Prostate gland (tissue), 2 donors: ENCODE results near the gene TRPV6. TPM values are rescaled to one million over a fixed set of nuclear protein-coding genes. Genes with fewer than 3 reads are reported as not detected.

ENCODE experiments used
- DNase-seq: peaks from one replicate; pipeline ENCODE4 v3.0.0-alpha.2; 2019; ENCODE audit warnings: low spot score
- H3K27ac ChIP-seq, 2 donors: fragments of 200-600 bp; sonication (generic); 2 replicates each; pipeline ENCODE4 v1.5.1; 2017 to 2019
- H3K27me3 ChIP-seq: fragments of 200-600 bp; sonication (generic); replicated peaks from 2 replicates; pipeline ENCODE4 v1.5.1; 2019; ENCODE audit not compliant: insufficient read depth
- H3K36me3 ChIP-seq, 2 donors: fragments of 200-600 bp; sonication (generic); 1 replicate in 1 of 2; 2 replicates in 1 of 2; pipeline versions ENCODE4 v1.5.1 to v1.8.1; 2017 to 2019
- H3K4me1 ChIP-seq: fragments of 200-600 bp; sonication (generic); replicated peaks from 2 replicates; pipeline ENCODE4 v1.5.1; 2019
- H3K4me3 ChIP-seq, 2 donors: fragments of 200-600 bp; sonication (generic); 2 replicates each; pipeline ENCODE4 v1.5.1; 2017 to 2019
- H3K9me3 ChIP-seq: fragments of 200-600 bp; sonication (generic); 2 replicates; pipeline ENCODE4 v1.5.1; 2017
- POLR2A ChIP-seq: fragments of 450-650 bp; IDR thresholded peaks from one replicate; pipeline ENCODE4 v1.6.1; 2016; ENCODE audit warnings: antibody characterized with exemption, mild to moderate bottlenecking
- POLR2AphosphoS5 ChIP-seq: sonication (generic); formaldehyde crosslinking; IDR thresholded peaks from one replicate; pipeline ENCODE4 v1.6.1; 2017; ENCODE audit warnings: antibody characterized with exemption
- WGBS: methylation state at CpG from one replicate; pipeline ENCODE4 v1.1.5; 2018; 5-methylcytosine and 5-hydroxymethylcytosine counted together
- intact Hi-C: fragments of 100-400 bp; cut with DNase I; formaldehyde crosslinking; loops from one replicate; pipeline ENCODE4 v1.14.2; 2022
- total RNA-seq, 2 donors: library from RNA; depleted of rRNA; stranded (reverse); fragments of >200 nt; gene quantifications; one replicate each; pipeline ENCODE4 v1.1.0, GENCODE V29; 2016
- TF ChIP-seq, protein P1 (sequence below), 4 experiments: fragments of 200-600 bp in 2 of 4; fragments of 450-650 bp in 2 of 4; sonication (generic) in 2 of 4; IDR thresholded peaks; 1 replicate in 3 of 4; 2 replicates in 1 of 4; pipeline ENCODE4 v1.5.1; 2016 to 2019; ENCODE audit warnings: antibody characterized with exemption in 4 of 4, mild to moderate bottlenecking in 2 of 4, moderate library complexity in 2 of 4

Gene TRPV6
- total RNA-seq, 2 donors from 2014 or later: 47.0 to 82.0 TPM

GRCh38 chr7:142833174-142834048, 52.1 kb downstream of the TRPV6 start:
- intact Hi-C loops: no loop called here
- Histone ChIP-seq H3K9me3 (no peaks in the 10 kb centered on the region), H3K27me3 (no peaks in the 10 kb centered on the region), H3K36me3 (no peaks in the 10 kb centered on the region), H3K4me3 (no peak overlapping the region), H3K27ac (no peak overlapping the region), H3K4me1 (no peaks in the 10 kb centered on the region)
- TF ChIP-seq POLR2AphosphoS5: no peak
- TF ChIP-seq, protein P1, sequence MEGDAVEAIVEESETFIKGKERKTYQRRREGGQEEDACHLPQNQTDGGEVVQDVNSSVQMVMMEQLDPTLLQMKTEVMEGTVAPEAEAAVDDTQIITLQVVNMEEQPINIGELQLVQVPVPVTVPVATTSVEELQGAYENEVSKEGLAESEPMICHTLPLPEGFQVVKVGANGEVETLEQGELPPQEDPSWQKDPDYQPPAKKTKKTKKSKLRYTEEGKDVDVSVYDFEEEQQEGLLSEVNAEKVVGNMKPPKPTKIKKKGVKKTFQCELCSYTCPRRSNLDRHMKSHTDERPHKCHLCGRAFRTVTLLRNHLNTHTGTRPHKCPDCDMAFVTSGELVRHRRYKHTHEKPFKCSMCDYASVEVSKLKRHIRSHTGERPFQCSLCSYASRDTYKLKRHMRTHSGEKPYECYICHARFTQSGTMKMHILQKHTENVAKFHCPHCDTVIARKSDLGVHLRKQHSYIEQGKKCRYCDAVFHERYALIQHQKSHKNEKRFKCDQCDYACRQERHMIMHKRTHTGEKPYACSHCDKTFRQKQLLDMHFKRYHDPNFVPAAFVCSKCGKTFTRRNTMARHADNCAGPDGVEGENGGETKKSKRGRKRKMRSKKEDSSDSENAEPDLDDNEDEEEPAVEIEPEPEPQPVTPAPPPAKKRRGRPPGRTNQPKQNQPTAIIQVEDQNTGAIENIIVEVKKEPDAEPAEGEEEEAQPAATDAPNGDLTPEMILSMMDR (IDR thresholded peaks at IDR 0.05): no peak
- TF ChIP-seq POLR2A: no peak
- DNase-seq: no peak
- 70% methylated on average over 6 of the region's 6 CpGs for WGBS

- Histone ChIP-seq H3K27ac (no peak overlapping the region), H3K4me1 (no peaks in the 10 kb centered on the region), H3K36me3 (no peaks in the 10 kb centered on the region), H3K27me3 (no peaks in the 10 kb centered on the region), H3K4me3 (no peak overlapping the region), H3K9me3 (no peaks in the 10 kb centered on the region)
- DNase-seq: no peak
- WGBS: 83% methylated on average over 2 of the region's 2 CpGs
- no peak for TF ChIP-seq POLR2AphosphoS5
- TF ChIP-seq, protein P1 (IDR thresholded peaks at IDR 0.05): no peak
- TF ChIP-seq POLR2A: no peak
- intact Hi-C loops: no loop called here
Observed at GRCh38 chr7:142832417-142832816, 53.1 kb downstream of the TRPV6 start.

DNA sequence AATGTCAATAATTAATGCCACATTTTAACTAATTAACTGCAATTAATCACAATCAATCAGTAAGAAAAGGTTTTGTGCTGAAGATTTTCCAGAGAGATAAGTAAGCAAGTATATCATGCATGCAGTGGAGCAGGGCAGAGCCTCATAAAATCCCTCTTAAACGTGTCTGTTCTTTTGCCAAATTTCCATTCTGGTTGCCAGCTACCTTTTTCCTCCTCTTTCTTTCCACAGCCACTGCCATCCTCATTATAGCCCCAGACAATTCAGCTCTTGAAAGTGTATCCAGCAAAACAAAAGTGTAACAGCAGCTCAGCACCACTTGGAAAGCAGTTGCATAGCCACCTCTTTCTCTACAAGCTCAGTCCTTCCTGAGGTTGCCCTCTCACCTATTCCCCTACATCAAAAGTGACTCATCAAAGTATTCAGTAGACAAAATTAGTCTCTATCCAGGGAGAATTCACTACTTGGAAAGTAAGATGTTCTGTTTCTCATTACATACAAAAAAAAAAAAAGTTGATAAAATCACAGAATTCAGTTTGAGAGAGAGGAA, 57.5 kb downstream of the TRPV6 start:
- TF ChIP-seq POLR2AphosphoS5 (peak; percentile 39), POLR2A (no peak)
- TF ChIP-seq, protein P1 (IDR thresholded peaks at IDR 0.05): no peak
- intact Hi-C loops: no loop called here
- H3K36me3 ChIP-seq: no peaks in the 10 kb centered on the region
- H3K27ac ChIP-seq: no peak overlapping the region
- 3% methylated on average over 1 of the region's 1 CpG for WGBS
- no peaks in the 10 kb centered on the region for H3K27me3 ChIP-seq
- no peak overlapping the region for H3K4me3 ChIP-seq
- no peaks in the 10 kb centered on the region for H3K4me1 ChIP-seq
- DNase-seq: peak; percentile 33
- no peaks in the 10 kb centered on the region for H3K9me3 ChIP-seq

DNA sequence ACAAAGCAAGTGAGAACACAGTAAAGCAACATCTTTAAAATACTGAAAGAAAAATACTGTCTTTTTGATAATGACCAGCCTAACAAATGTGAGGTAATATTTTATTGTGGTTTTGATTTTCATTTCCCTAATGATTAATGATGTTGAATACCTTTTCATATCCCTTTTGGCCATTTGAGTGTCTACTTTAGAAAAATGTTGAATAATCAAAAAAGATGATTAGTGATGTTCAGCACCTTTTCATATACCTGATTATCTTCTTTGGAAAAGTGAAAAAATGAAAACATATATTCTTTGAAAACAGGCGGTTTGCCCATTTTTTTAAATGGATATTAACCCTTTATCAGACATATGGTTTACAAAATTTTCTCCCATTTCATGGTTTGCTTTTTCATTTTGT, 62.8 kb downstream of the TRPV6 start:
- Histone ChIP-seq H3K4me3 (no peak overlapping the region), H3K27ac (no peak overlapping the region), H3K4me1 (no peaks in the 10 kb centered on the region), H3K27me3 (no peaks in the 10 kb centered on the region), H3K36me3 (no peaks in the 10 kb centered on the region), H3K9me3 (no peaks in the 10 kb centered on the region)
- intact Hi-C loops: no loop called here
- no peak for TF ChIP-seq POLR2AphosphoS5
- TF ChIP-seq POLR2A: no peak
- TF ChIP-seq, protein P1 (IDR thresholded peaks at IDR 0.05): no peak
- DNase-seq: no peak
- 2% methylated on average over 1 of the region's 1 CpG for WGBS

Other genes with a start within 250 kb of the TRPV6 start
- gene PRSS1, start 136.3 kb downstream of the TRPV6 start, total RNA-seq: not detected
- gene PRSS2, start 114.8 kb downstream of the TRPV6 start, total RNA-seq: not detected
- gene EPHB6, start 30.7 kb downstream of the TRPV6 start, total RNA-seq: 100 to 1,000 TPM in 1 of 2 donors, 10 to 100 TPM in 1; 98.1 to 122 TPM
- gene TRPV5, start 48.0 kb upstream of the TRPV6 start, total RNA-seq: not detected
- gene LLCFC1, start 53.7 kb upstream of the TRPV6 start, total RNA-seq: 1 to 10 TPM in 1 of 2 donors, not detected in 1; 6.4 TPM
- 10 to 100 TPM in 1 of 2 donors, under 1 TPM in 1; 0.09 to 61.5 TPM for gene KEL, start 76.6 kb upstream of the TRPV6 start, total RNA-seq
- not detected for gene OR9A2, start 141.4 kb upstream of the TRPV6 start, total RNA-seq
- not detected for gene OR6V1, start 166.6 kb upstream of the TRPV6 start, total RNA-seq
- gene PIP, start 246.3 kb upstream of the TRPV6 start, total RNA-seq: 10 to 100 TPM in 1 of 2 donors, 1 to 10 TPM in 1; 2.2 to 98.2 TPM